Epithelial cell of esophagus (primary cell): ENCODE measurements around the gene TYRP1.

ENCODE experiments used
- DNase-seq: peaks from one replicate; pipeline ENCODE4 v3.0.0; 2010; ENCODE audit warnings: low read depth
- H3K4me3 ChIP-seq: 2 replicates; pipeline ENCODE4 v1.5.1; 2011; ENCODE audit warnings: mild to moderate bottlenecking, low read length, control low read depth
- CTCF ChIP-seq: IDR thresholded peaks from 2 replicates; pipeline ENCODE4 v1.5.1; 2011; ENCODE audit warnings: low read depth, mild to moderate bottlenecking, low read length, control low read depth, inconsistent platforms; ENCODE audit not compliant: insufficient read depth; ENCODE audit errors: missing control alignments

TYRP1 gene

GRCh38 chr9:12716823-12717600 lies 23.8 kb downstream of the TYRP1 start:
- no peak for TF ChIP-seq CTCF

GRCh38 chr9:12717907-12718306 lies 24.7 kb downstream of the TYRP1 start:
- no peak for TF ChIP-seq CTCF
- no peak overlapping the region for H3K4me3 ChIP-seq

More at GRCh38 chr9:12716823-12717600, 23.8 kb downstream of the TYRP1 start:
- H3K4me3 ChIP-seq = no peak overlapping the region
- no peak for DNase-seq

GRCh38 chr9:12718482-12719026 lies 25.4 kb downstream of the TYRP1 start:
- TF ChIP-seq CTCF = no peak
- H3K4me3 ChIP-seq = no peak overlapping the region
- peak; percentile 85 for DNase-seq

More at GRCh38 chr9:12717907-12718306, 24.7 kb downstream of the TYRP1 start:
- DNase-seq = no peak

GRCh38 chr9:12719431-12719830 lies 26.2 kb downstream of the TYRP1 start:
- peak; percentile 39 for TF ChIP-seq CTCF
- DNase-seq = peak; percentile 56

GRCh38 chr9:12720551-12720950 lies 27.4 kb downstream of the TYRP1 start:
- no peak for TF ChIP-seq CTCF
- no peak overlapping the region for H3K4me3 ChIP-seq
- no peak for DNase-seq

More at GRCh38 chr9:12719431-12719830, 26.2 kb downstream of the TYRP1 start:
- no peak overlapping the region for H3K4me3 ChIP-seq

- H3K4me3 ChIP-seq = no peak overlapping the region
- DNase-seq = peak; percentile 81
- no peak for TF ChIP-seq CTCF
These were observed 28.9 kb downstream of the TYRP1 start for GRCh38 chr9:12722131-12722530.
